Measurements from ENCODE around the gene TEX44.

The TEX44 gene

GRCh38 chr2:231593666-231594065 is 1.0 kb downstream of the TEX44 start:
- H3K27ac ChIP-seq (replicated peaks): no peak overlapping the region
- no peak overlapping the region for H3K4me3 ChIP-seq (replicated peaks; ENCODE audit: insufficient read depth, low read length)
- TF ChIP-seq POLR2AphosphoS5 (IDR thresholded peaks at IDR 0.05; ENCODE audit: low read depth) (no peak), GABPA (IDR thresholded peaks at IDR 0.05; ENCODE audit: low read depth) (no peak), SPI1 (IDR thresholded peaks at IDR 0.05; ENCODE audit: borderline replicate concordance, low read depth) (no peak), CTCF (IDR thresholded peaks at IDR 0.05; ENCODE audit: insufficient read depth, low read length) (no peak), REST (IDR thresholded peaks at IDR 0.05; ENCODE audit: insufficient replicate concordance, low read depth) (no peak)
- DNase-seq (ENCODE audit: low read depth in 1 of 2, low spot score in 1 of 2): no peak
- no peaks in the 10 kb centered on the region for H3K27me3 ChIP-seq (ENCODE audit: insufficient read depth, poor library complexity, severe bottlenecking)

- TF ChIP-seq GABPA (IDR thresholded peaks at IDR 0.05; ENCODE audit: low read depth): no peak
- TF ChIP-seq SPI1 (IDR thresholded peaks at IDR 0.05; ENCODE audit: borderline replicate concordance, low read depth): no peak
- no peak for TF ChIP-seq POLR2AphosphoS5 (IDR thresholded peaks at IDR 0.05; ENCODE audit: low read depth)
- TF ChIP-seq REST (IDR thresholded peaks at IDR 0.05; ENCODE audit: insufficient replicate concordance, low read depth): no peak
- TF ChIP-seq CTCF (IDR thresholded peaks at IDR 0.05; ENCODE audit: insufficient read depth, low read length): no peak
- no peak for DNase-seq (ENCODE audit: low read depth in 1 of 2, low spot score in 1 of 2)
- no peaks in the 10 kb centered on the region for H3K27me3 ChIP-seq (ENCODE audit: insufficient read depth, poor library complexity, severe bottlenecking)
- H3K4me3 ChIP-seq (replicated peaks; ENCODE audit: insufficient read depth, low read length): no peak overlapping the region
- H3K27ac ChIP-seq (replicated peaks): no peak overlapping the region
Measured at GRCh38 chr2:231597014-231597611, 4.4 kb downstream of the TEX44 start.

GRCh38 chr2:231597627-231598026 is 5.0 kb downstream of the TEX44 start:
- H3K27ac ChIP-seq (replicated peaks): no peak overlapping the region
- no peak for DNase-seq (ENCODE audit: low read depth in 1 of 2, low spot score in 1 of 2)
- no peaks in the 10 kb centered on the region for H3K27me3 ChIP-seq (ENCODE audit: insufficient read depth, poor library complexity, severe bottlenecking)
- TF ChIP-seq CTCF (IDR thresholded peaks at IDR 0.05; ENCODE audit: insufficient read depth, low read length) (no peak), SPI1 (IDR thresholded peaks at IDR 0.05; ENCODE audit: borderline replicate concordance, low read depth) (no peak), GABPA (IDR thresholded peaks at IDR 0.05; ENCODE audit: low read depth) (no peak), POLR2AphosphoS5 (IDR thresholded peaks at IDR 0.05; ENCODE audit: low read depth) (no peak), REST (IDR thresholded peaks at IDR 0.05; ENCODE audit: insufficient replicate concordance, low read depth) (no peak)
- H3K4me3 ChIP-seq (replicated peaks; ENCODE audit: insufficient read depth, low read length): no peak overlapping the region

Measured in HL-60 (cell line).